GM12874 (cell line): ENCODE data around the gene DCN.

Experiments
- CTCF ChIP-seq: IDR thresholded peaks from 2 replicates; pipeline ENCODE4 v1.5.1; 2011; ENCODE audit warnings: low read depth, mild to moderate bottlenecking, control low read depth, low read length, moderate library complexity; ENCODE audit not compliant: insufficient read depth

The DCN gene

GRCh38 chr12:91108196-91108755 lies 74.3 kb downstream of the DCN start:
- no peak for TF ChIP-seq CTCF

- TF ChIP-seq CTCF = no peak
Measured at GRCh38 chr12:91106283-91106682, 76.3 kb downstream of the DCN start.

GRCh38 chr12:91105807-91106206 lies 76.8 kb downstream of the DCN start:
- no peak for TF ChIP-seq CTCF

GRCh38 chr12:91104812-91105466 lies 77.7 kb downstream of the DCN start:
- TF ChIP-seq CTCF = no peak

- no peak for TF ChIP-seq CTCF
Measured at GRCh38 chr12:91103624-91104023, 79.0 kb downstream of the DCN start.

- TF ChIP-seq CTCF = no peak
Measured at GRCh38 chr12:91103101-91103500, 79.5 kb downstream of the DCN start.

GRCh38 chr12:91100906-91101305 lies 81.7 kb downstream of the DCN start:
- TF ChIP-seq CTCF = no peak
